Kidney epithelial cell (primary cell): ENCODE data around the gene C4B. TPM values are rescaled to one million over a fixed set of nuclear protein-coding genes. Genes with fewer than 3 reads are reported as not detected.
"Not testable (repeated sequence)": the region's sequence is repeated elsewhere in the genome, so short reads cannot be mapped to it uniquely, and the experiment has no call there.

Experiments used
- DNase-seq: peaks from one replicate; pipeline ENCODE4 v3.0.0-alpha.2; 2010; ENCODE audit warnings: low read depth
- H3K27me3 ChIP-seq: 2 replicates; pipeline ENCODE4 v1.6.0; 2011; ENCODE audit warnings: low read length; ENCODE audit not compliant: control insufficient read depth, insufficient read depth
- H3K36me3 ChIP-seq: 2 replicates; pipeline ENCODE4 v1.5.1; 2011; ENCODE audit warnings: low read length; ENCODE audit not compliant: control insufficient read depth, insufficient read depth
- H3K4me3 ChIP-seq: 2 replicates; pipeline ENCODE4 v1.5.1; 2011; ENCODE audit warnings: low read depth, mild to moderate bottlenecking, control low read depth, low read length
- total RNA-seq: library from RNA; depleted of rRNA; stranded (reverse); fragments of >200 nt; gene quantifications from 2 replicates; pipeline ENCODE4 v1.2.3, GENCODE V29; 2015
- TF ChIP-seq, protein P1 (sequence below): IDR thresholded peaks from 2 replicates; pipeline ENCODE4 v1.5.1; 2011; ENCODE audit warnings: mild to moderate bottlenecking, moderate library complexity, low read length, control low read depth, inconsistent platforms; ENCODE audit not compliant: insufficient read depth, poor library complexity, severe bottlenecking

Gene C4B
- total RNA-seq = 2.3 and 4.4 TPM in 2 replicates

DNA sequence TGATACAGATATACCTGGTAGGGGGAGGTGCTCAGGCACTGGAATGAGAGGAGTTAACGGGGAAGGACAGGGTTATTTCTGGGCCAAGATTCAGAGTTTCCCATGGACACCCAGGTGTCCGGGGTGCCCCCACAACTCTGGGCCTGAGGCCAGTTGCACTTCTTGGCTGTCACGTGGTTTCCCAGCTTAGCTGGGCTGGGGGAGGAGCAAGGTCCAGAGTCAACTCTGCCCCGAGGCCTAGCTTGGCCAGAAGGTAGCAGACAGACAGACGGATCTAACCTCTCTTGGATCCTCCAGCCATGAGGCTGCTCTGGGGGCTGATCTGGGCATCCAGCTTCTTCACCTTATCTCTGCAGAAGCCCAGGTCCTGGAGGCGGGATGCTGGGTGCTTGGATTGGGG is at the start of gene C4B:
Gene C4B (plus strand): TSS at position 249 of the 400 bp plus-strand sequence. CDS start 51 bp downstream, at position 300.
- H3K27me3 ChIP-seq, H3K4me3 ChIP-seq, DNase-seq, H3K36me3 ChIP-seq: not testable (repeated sequence)

DNA sequence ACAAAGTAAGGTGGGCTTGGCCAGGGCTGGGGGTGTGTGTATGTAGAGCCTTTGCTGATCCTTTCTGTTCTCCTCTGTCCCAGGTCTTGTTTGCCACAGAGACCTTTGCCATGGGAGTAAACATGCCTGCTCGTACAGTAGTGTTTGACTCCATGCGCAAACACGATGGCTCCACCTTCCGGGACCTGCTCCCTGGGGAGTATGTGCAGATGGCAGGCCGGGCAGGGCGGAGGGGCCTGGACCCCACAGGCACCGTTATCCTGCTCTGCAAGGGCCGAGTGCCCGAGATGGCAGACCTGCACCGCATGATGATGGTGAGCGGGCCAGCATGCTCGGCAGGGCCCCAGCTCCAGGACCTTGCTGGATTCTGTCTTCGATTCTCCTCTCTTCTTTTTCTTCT is 48.9 kb upstream of the C4B start:
- TF ChIP-seq, protein P1, sequence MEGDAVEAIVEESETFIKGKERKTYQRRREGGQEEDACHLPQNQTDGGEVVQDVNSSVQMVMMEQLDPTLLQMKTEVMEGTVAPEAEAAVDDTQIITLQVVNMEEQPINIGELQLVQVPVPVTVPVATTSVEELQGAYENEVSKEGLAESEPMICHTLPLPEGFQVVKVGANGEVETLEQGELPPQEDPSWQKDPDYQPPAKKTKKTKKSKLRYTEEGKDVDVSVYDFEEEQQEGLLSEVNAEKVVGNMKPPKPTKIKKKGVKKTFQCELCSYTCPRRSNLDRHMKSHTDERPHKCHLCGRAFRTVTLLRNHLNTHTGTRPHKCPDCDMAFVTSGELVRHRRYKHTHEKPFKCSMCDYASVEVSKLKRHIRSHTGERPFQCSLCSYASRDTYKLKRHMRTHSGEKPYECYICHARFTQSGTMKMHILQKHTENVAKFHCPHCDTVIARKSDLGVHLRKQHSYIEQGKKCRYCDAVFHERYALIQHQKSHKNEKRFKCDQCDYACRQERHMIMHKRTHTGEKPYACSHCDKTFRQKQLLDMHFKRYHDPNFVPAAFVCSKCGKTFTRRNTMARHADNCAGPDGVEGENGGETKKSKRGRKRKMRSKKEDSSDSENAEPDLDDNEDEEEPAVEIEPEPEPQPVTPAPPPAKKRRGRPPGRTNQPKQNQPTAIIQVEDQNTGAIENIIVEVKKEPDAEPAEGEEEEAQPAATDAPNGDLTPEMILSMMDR = no peak
- DNase-seq = no peak
- Histone ChIP-seq H3K27me3 (no peaks in the 10 kb centered on the region), H3K36me3 (peaks cover 4% of the 10 kb centered on the region), H3K4me3 (no peak overlapping the region)

DNA sequence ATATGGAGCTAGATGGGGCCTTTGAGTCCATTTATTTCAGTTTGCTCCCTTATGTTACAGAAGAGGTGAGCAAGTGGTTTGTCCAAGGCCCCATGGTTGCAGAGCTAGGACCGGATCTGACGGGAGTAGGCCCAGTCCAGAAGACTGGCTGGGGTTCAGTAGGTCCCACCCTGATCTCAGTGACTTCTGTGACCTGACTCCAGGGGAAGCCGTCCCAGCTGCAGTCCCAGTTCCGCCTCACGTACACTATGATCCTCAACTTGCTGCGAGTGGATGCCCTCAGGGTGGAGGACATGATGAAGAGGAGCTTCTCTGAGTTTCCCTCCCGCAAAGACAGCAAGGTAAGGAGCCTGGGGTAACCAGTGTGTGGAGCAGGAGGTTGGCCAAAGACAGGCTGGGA is 48.1 kb upstream of the C4B start:
- H3K36me3 ChIP-seq = peaks cover 4% of the 10 kb centered on the region
- TF ChIP-seq, protein P1 = no peak
- H3K4me3 ChIP-seq = no peak overlapping the region
- no peaks in the 10 kb centered on the region for H3K27me3 ChIP-seq
- no peak for DNase-seq

DNA sequence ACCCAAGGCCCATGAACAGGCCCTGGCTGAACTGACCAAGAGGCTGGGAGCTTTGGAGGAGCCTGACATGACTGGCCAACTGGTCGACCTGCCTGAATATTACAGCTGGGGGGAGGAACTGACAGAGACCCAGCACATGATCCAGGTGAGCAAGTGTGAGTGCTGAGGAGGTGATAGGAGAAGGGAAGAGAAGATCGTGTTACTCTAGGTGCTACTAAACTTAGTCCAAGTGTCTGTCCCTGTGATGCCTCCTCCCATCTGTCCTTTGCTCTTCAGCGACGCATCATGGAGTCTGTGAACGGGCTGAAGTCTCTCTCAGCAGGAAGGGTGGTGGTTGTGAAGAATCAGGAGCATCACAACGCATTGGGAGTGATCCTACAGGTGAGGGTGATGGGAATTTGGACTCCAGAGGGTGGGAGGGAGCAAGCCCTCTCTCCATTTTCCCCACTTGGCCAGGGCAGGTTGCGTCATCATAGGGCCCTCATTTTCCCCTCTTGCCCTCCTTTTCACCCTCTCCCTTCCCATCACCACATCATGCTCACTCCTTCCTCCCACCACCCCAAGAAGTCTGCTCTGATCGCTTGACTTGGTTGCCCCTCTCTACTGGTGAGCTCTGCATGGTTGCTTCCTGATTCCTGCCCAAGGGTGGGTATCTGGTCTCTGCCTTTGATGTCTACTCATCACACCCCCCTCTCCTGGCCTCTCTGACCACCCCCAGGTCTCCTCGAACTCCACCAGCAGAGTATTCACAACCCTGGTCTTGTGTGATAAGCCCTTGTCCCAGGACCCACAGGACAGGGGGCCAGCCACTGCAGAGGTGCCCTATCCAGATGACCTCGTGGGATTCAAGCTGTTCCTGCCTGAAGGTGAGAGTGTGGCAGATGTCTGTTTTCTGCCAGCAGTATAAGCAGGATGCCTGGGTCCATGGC is 47.3 kb upstream of the C4B start:
- H3K4me3 ChIP-seq = no peak overlapping the region
- TF ChIP-seq, protein P1 = no peak
- H3K27me3 ChIP-seq = no peaks in the 10 kb centered on the region
- peaks cover 4% of the 10 kb centered on the region for H3K36me3 ChIP-seq
- no peak for DNase-seq

DNA sequence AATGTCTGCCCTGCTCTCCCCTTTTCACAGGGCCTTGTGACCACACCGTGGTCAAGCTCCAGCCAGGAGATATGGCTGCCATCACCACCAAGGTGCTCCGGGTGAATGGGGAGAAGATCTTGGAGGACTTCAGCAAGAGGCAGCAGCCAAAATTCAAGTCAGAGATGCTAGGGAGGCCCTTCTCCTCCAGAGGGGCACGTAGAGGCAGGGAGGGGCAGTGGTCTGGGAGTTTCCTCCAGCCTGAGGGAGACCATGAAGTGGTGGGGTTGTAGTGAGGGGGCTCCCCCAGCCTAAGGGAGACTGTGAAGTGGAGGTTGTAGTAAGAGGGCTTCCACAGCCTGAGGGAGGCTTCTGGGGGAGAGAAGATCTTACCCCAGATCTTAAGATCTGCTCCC is 46.7 kb upstream of the C4B start:
- H3K36me3 ChIP-seq = peaks cover 4% of the 10 kb centered on the region
- no peak overlapping the region for H3K4me3 ChIP-seq
- DNase-seq = no peak
- H3K27me3 ChIP-seq = no peaks in the 10 kb centered on the region
- TF ChIP-seq, protein P1 = no peak

DNA sequence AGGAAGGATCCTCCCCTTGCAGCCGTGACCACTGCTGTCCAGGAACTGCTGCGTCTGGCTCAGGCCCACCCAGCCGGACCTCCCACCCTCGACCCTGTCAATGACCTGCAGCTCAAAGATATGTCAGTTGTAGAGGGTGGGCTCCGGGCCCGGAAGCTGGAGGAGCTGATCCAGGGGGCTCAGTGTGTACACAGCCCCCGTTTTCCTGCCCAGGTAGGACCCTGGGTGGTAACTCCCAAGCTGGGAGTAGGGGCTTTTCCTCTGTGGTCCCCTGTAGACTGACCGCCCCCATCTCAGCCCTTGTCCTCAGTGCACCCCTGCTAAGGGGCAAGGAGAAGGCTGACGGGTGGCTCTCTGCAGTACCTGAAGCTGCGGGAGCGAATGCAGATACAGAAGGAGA is 46.3 kb upstream of the C4B start:
- no peak for DNase-seq
- peaks cover 4% of the 10 kb centered on the region for H3K36me3 ChIP-seq
- TF ChIP-seq, protein P1 = no peak
- H3K27me3 ChIP-seq = no peaks in the 10 kb centered on the region
- H3K4me3 ChIP-seq = no peak overlapping the region
